Activated effector memory CD4-positive, alpha-beta T cell treated with anti-CD3 and anti-CD28 coated beads, Interleukin-2, amount 50 U/mL, for 16 hours (primary cell): ENCODE data around the gene ANKRD36.
"Not testable (repeated sequence)": the region's sequence is repeated elsewhere in the genome, so short reads cannot be mapped to it uniquely, and the experiment has no call there.

Experiments
- DNase-seq: peaks from one replicate; pipeline ENCODE4 v3.0.0-alpha.2; 2020

The ANKRD36 gene

DNA sequence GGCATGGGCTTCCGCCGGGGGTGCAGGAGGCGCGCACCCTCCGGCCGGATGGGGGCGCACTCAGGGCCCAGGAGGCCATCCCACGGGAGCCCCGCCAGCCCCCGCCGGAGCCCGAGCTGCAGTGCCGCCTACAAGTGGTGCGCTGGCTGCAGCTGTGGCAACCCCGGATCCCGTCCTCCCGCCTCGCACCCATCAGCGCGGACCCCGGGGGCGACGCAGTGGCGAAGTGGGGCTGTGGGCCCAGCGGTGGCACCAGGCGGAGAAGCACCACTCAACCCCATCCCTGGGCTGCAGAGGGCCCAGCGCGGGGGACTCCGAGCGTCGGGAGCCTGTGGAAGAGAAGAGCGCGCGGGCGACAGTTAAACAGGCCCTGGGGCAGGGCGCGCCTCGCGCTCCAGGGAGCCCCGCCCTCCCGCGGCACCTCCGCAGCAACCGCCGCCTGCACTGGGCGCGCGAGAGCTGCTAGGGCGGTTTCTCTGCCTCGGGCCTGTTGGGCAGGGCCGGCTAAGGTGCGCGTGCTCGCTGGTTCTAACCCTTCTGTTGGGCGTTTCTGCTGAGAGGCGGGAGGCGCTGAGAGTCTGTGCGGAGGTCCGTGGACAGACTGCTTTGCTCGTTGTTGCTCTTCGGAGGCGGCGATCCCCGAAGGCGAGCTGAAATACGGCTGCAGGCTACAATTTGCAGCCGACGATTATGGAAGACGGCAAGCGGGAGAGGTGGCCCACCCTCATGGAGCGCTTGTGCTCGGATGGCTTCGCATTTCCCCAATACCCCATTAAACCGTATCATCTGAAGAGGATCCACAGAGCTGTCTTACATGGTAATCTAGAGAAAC is at the start of gene ANKRD36:
Gene ANKRD36 (plus strand): TSS at position 104 of the 832 bp plus-strand sequence. CDS start 587 bp downstream, at position 691.
- DNase-seq, result peak; percentile 95

DNA sequence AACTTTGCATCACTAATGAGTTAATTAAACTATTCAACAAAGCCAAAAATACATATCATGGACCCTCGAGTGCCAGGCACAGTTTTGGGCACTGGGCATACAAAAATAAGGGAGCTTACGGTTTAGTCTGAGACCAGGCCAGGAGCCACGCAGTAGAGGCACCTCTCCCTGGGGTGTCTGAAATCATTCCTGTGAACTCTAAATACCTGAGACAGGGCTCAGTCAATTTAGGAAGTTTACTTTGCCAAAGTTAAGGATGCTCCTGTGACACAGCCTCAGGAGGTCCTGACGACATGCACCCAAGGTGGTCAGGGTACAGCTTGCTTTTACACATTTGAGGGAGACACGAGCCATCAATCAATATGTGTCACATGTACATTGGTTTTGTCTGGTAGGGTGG is 46.9 kb upstream of the ANKRD36 start:
- DNase-seq, result not testable (repeated sequence)

DNA sequence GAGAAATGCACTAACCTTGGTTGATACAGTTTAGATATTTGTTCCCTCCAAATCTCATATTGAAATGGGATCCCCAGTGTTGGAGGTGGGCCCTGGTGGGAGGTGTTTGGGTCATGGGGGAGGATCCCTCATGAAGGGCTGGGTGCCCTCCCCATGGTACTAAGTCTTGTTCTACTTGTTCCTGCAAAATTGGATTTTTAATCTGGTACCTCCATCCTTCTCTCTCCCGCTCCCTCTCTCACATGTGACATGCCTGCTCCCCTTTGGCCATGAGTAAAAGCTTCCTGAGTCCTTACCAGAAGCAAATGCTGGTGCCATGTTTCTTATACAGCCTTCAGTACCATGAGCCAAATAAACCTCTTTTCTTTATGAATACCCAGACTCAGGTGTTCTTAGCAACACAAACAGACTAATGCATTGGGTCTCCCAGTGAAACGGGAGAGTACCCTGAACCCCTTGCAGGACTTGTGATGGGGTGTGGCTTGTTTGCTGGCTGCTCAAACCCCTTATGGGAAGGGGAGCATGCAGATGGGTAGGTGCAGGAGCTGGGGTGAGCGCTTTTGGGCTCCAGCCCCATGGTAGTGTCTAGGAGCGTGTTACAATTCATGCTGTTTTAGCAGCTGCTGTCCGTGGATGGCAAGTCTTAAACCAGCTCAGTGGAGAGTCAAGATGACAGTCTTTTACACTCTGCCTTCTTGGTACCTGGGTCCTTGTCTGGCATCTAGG is 45.5 kb upstream of the ANKRD36 start:
- no peak for DNase-seq

DNA sequence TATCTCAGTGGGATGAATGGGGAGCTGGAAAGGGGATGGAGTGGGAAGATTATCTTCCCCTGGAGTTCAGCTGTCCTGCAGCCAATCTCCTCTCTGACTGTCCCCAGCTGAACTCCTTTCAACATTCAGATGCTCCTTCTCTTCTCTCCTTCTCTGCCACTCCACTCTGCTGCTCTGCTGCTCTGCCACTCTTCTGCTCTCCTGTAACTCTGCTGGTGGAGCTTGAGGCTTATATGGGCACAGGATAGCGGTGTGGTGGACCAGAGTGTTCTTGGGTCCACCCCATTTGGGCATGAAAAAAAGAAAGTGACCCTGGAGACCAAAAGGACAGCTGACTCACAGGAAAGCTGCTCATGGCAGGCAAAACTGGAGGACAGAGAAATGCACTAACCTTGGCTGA is 44.9 kb upstream of the ANKRD36 start:
- no peak for DNase-seq

DNA sequence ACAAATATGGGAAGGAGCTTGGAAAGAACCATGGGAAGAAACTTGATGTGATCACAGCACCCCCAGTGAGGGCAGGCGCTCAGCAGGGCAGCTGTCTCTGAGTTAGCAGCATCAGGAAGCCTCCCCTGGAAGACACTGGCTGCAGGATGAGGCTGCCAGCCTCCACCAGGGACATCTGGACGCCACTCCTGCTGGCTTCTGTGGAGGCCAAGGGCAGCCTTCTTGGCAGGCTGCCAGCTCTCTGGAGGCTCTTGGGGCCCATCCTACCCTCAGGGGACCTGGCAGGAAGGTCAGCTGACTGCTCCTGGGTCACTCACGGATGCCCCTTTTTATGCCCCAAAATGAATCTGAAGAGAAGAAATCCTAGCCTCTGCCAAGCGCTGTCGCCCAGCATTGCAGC is 44.2 kb upstream of the ANKRD36 start:
- not testable (repeated sequence) for DNase-seq

DNA sequence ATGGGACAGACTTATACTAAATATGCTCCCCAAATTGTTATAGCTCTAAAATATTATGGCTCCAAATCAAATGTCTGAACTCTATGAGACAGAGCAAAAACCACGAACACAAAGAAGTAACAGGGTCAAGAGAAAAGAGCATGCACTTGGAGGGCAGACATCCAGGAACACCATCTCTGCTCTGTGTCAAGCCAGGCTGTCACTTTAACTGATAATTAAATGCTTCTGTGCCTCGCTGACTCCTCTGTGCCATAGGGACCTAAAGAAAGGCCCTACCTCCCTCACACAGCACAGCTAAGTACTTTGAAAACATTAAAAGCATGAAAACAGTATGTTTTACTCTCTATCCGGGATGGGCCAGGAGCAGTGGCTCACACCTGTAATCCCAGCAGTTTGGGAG is 42.0 kb upstream of the ANKRD36 start:
- DNase-seq, result not testable (repeated sequence)

DNA sequence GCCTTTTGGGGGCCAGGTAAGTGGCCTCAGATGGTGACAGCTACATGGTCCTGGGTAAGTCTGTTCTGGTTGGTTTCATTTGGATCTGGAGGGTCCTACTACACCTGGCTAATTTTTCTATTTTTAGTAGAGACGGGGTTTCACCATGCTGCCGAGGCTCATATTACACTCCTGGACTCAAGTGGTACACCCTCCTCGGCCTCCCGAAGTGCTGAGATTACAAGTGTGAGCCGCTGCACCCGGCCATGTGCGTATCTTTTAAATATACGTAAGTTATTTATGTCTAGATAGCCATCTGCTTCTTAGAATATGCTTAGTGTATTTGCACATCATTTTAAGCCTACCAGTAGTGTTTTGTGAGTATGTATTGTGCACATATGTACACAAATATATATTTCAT is 35.7 kb upstream of the ANKRD36 start:
- DNase-seq, result not testable (repeated sequence)

DNA sequence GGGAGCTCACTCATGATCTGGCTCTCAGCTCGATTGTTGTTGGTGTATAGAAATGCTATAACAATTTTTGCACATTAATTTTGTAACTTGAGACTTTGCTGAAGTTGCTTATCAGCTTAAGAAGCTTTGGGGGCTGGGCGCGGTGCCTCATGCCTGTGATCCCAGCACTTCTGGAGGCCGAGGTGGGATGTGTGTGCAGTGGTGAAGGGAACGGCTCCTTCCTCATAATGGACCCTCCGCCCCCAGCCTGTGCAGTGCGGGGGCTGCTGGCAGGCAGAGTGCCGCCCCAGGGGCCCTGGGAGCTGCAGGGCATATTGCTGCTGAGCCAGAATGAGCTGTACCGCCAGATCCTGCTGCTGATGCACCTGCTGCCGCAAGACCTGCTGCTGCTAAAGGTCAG is 32.1 kb upstream of the ANKRD36 start:
- not testable (repeated sequence) for DNase-seq

DNA sequence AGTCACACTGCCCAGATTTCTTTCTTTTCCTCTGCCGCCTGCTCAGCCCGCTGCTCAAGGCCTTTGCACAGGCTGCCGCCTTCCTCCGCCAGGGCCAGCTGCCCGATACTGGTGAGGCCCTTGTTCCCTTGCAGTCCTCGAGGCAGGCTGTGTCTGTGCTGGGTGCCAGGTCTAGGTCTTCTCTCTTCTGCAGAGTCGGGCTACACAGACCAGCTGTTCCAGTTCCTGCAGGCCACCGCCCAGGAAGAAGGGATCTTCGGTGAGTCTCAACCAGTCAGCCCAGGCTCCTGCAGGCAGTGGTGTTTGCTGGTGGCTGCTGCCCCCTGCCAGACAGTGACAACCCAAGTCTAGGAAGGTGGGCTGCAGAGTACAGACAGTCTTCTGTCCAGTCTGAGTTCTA is 30.7 kb upstream of the ANKRD36 start:
- not testable (repeated sequence) for DNase-seq

DNA sequence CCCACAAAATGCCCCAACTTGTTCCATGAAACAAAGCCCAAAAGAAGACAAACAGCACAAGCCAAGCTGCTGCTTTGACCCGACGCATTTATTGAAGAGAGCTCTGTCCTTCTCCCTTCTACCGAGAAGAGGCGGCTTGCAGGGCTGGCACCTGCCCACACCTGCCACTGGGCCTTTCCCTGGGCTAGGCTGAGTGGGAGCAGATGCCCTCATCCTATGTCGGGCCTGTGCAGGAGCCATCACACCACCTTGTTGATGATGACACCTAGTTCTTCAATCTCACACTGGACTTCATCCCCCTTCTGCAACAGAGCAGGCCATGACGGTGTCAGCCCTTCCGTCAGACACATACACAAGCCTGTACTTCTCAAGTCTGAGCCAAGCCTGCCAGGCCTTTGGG is 29.4 kb upstream of the ANKRD36 start:
- not testable (repeated sequence) for DNase-seq

DNA sequence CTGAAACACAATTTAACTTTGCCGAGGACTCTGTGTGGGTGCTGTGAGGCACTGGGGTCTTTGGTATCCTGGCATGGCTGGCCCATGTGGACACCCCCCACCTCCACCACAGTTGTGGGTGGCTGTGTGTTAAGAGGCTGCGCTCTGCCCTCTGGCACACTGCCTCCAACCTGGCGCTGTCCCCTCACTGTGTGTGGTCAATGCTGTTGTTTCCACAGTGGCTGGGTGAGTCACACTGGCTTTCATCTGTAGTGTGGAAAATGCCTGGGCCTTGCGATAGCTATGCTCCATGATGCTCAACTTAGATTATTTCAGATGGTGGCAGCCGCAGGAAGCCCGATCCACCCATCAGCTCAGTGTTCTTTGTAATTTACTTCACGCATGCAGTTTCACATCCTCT is 27.9 kb upstream of the ANKRD36 start:
- not testable (repeated sequence) for DNase-seq

DNA sequence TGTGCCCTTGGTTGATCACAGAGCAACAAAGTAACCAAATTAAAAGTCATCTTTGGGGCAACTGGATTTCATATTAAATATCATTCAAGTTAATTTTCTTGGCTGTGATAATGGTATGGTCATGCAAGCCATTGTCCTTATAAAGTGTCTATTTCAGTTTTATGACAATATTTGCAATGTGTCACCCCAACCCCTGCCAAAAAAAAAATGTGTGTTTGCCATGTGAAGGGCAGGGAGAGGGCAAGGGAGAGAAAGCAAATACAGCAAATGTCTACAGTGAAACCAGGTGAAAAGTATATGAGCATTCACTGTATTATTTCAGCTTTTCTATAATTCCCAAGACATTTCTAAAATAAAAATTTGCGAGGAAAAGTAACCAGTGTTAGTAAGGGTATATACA is 24.2 kb upstream of the ANKRD36 start:
- DNase-seq, result not testable (repeated sequence)

DNA sequence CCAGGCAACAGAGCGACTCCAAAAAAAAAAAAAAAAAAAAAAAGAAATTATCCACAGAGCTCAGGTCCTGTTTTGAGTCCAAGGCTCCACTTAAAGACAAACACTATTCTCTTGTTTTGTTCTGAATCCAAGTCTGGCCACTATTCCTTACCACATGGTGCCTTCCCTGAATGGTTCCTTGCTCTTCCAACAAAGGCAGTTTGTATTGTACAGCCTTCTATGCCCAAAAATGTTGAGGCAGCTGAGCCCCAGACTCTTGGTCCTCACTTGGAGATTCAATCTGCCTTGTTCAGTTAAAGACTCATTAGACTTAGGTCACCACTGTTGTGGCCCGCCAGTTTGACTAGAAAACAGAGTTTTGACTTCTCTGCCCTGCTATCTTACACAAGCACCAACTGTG is 20.0 kb upstream of the ANKRD36 start:
- DNase-seq, result not testable (repeated sequence)

DNA sequence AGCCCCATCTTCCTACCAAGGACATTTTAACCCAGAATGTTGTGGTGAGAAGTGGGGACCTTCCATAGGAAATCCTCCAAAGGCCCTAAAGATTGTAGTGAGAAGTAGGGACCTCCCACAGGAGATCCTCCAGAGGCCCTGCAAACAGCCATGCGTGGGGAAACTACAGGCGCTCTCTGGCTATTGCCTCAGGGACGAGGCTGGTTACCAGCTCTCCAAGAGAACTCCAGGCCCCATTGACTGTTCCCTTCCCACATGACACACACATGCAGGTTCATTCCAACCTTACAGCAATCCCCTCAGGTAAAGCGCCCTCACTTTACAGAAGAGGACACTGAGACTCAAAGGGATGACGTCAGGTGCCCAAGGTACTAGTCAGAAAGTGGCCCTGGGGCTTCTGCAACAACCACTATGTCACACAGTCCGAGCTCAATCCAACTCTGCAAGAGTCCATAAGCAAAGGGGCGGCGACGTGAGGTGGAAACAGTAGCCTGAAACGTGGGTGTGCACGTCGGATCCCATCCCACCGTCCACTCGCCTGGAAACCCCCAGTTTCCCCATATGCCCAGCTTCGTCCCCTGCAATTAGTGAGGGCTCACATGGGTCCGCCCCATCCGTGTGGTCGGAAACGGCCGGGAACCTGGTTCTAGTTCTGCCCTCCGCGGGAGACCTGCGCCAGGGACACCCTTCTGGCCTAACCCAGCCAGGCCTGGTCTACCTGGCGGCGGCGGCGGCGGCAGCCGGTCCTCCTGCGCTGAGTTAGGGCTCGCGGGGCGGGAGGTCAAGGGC is 18.8 kb upstream of the ANKRD36 start:
- DNase-seq, result not testable (repeated sequence)

DNA sequence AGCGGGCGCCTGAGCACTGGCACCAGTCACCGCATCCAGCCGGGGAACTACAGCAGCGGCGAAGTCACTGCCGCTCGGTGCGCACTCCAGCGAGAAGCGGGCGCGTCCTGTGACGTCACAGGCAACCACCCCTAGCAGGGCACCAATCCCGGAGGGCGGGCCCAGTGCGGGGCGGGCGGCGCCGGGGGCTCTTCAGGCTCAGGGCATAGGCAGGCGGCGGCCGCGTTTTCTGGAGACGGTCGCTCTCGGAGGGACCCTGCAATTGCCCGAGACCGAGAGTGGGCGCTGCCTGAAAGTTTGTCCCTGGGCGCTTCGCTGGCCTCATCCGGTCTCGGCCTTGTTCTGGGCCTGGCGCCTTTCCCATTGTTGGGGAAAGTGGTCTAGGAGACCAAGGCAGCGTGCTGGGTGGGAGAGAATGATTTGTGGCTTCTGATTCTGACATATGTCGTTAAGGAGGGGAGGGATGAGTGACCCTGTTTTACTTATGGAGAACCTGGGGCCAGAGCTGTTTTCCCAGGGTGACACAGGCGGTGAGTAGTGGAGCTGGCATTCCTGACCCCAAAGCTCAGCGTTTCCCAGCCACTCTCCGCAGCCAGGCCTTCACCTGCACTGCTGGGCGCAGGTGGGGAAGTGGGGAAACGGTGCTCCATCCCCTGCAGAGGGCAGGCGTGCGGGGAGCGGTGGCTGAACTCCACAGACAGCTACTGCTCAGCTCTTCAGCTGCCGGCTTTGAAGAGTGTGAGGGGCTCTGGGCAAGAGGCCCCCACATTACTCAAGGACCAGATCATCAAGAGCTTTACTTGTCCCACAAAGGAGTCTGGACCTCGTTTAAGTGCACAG is 18.0 kb upstream of the ANKRD36 start, which contains the start of gene FAHD2B:
Gene FAHD2B (minus strand): TSS at position 111 of the 840 bp plus-strand sequence. CDS start 3,176 bp downstream, outside the sequence.
- peak; percentile 94 for DNase-seq

DNA sequence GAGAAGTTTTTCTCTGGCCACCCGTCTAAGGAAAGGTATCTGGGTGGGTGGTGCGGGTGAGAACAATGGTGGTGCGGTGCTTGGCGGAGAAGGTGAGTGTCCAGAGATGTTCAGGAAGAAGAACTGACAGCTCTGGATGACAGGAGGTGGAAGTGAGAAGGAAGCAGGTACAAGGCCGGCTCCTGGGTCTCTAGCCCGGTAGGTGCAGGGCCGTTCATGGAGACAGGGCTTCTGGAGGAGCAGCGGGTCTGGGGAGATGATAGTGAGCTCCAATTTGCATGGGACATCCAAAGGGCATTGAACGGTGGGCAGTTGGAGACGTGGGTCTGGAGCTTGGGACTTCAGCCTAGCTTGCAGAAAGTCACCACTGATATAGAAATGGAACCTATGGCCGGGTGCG is 17.3 kb upstream of the ANKRD36 start:
- no peak for DNase-seq

DNA sequence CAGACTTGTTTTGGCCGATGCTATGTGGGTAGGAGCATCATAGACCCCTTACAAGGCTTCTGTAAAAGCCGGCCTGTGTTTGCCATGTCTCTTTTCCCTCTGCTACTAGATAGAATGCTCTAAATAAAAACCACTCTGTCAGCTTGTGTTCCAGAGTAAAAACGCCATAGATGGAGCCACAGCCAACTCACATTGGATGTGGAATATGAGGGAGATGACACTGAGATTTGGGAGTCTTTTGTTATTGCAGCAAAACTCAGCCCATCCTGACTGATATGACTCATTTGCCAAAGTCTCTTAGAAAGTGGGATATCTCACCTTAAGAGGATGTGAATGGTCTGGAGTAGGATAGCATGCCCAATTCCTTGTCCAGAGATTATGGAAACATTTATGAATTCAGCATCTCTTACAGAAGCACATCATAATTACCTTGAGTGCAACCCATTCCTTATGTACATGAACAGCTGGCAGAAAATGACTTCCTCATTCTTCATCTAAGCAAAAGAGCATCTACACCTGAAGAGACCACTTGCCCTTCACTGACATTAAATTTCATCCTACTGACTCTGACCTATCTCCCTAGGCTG is 14.1 kb upstream of the ANKRD36 start:
- DNase-seq, result not testable (repeated sequence)

DNA sequence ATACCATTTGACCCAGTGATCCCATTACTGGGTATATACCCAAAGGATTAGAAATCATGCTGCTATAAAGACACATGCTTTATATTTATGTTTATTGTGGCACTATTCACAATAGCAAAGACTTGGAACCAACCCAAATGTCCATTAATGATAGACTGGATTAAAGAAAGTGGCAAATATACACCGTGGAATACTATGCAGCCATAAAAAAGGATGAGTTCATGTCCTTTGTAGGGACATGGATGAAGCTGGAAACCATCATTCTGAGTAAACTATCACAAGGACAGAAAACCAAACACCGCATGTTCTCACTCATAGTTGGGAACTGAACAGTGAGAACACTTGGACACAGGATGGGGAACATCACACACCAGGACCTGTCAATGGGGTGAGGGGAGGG is 6.1 kb upstream of the ANKRD36 start:
- not testable (repeated sequence) for DNase-seq

DNA sequence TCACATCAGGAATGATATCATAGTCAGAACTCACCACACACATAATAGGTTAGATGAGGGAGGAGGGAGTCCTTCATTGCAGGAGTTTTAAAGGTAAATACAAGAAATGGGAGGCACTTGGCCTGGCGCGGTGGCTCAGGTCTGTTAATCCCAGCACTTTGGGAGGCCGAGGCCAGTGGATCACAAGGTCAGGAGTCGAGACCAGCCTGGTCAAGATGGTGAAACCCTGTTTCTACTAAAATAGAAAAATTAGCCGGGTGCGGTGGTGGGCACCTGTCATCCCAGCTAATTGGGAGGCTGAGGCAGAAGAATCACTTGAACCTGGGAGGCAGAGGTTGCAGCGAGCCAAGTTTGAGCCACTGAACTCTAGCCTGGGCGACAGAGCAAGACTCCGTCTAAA is 1.7 kb upstream of the ANKRD36 start:
- DNase-seq, result not testable (repeated sequence)

DNA sequence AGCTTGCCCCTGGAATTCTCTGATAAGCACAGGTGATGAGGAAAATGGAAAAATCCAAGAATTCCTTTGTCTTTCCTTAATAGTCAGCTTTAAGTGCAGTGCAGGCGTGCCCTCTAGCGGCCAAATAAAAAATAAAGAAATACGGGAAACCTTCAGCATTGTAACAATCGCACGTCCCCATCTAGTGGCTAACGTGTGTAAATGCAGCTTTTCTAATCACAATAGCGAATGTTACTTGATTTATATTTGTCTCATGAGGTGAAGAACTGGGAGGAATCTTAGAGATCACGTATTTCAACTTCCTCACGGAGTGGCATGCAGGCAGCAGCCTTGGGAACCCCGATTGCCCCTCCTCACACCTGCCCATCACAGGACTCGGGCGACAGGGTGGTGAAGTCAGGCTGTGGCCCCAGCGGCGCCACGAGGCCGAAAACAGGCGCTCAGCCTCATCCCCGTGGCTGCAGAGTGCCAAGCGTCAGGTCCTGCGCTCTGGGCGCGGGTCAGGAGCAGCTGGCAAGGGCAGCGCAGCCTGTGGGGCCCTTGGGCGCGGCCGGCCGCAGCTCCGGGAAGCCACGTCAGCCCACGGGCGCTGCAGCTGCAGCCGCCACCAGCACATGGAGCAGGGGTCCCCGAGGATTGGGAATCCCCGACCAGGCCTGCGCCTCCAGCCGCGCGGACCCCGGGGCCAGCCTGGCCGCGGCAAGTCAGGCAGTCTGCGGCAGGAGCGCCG is 468 bp upstream of the ANKRD36 start:
- peak; percentile 78 for DNase-seq

DNA sequence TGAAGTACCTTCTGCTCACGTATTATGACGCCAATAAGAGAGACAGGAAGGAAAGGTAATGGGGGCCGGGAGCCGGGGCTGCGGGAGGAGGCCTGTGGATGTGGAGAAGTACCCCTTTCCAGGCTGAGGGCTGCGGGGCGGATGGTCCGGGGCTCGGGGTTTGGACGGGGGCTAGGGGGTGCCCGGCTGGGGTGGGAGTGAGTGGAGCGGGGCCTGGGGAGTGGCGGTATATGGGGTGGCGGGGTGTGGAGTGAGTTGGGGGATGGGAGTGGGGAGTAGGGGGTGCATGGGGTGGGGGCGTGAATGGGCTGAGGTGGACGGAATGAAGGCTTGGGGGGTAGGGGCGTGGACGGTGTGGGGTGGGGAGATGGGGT is 916 bp downstream of the ANKRD36 start:
- DNase-seq, result not testable (repeated sequence)
